GM19099 (cell line): ENCODE results near the gene RD3L.

Experiments
- POLR2A ChIP-seq: IDR thresholded peaks from 3 replicates; pipeline ENCODE4 v1.6.1; 2011; ENCODE audit warnings: low read depth; ENCODE audit not compliant: insufficient read length; ENCODE audit errors: extremely low read depth

RD3L gene

DNA sequence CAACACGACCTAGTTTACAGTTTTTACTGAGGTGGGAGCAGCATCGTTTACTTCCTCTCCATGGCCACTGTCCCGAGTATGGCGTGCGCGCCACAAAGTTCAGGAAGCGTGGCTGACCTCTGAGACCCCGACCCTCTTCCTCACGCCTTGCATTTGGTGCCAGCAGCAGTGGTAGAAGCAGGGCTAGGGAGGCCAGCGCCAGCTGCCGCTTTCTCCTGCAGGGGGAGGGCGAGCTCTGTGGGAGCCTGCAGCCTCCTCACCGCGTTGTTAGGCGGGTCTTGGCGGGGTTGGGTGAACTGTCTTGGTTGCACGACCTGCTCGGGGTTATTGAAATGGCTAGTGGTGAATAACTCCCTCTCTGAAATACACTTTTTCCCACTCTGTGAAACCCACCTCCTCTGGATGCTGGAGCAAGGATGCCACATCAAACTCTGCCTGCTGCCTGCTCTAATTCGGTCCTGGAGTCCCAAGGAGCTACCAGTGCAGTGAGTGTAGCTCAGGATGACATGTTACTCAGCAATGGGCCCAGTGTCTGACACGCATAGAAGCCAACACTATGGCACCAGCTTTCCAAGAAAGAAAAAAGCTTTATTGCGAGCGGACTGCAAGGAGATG is 36.4 kb downstream of the RD3L start:
- TF ChIP-seq POLR2A: no peak

DNA sequence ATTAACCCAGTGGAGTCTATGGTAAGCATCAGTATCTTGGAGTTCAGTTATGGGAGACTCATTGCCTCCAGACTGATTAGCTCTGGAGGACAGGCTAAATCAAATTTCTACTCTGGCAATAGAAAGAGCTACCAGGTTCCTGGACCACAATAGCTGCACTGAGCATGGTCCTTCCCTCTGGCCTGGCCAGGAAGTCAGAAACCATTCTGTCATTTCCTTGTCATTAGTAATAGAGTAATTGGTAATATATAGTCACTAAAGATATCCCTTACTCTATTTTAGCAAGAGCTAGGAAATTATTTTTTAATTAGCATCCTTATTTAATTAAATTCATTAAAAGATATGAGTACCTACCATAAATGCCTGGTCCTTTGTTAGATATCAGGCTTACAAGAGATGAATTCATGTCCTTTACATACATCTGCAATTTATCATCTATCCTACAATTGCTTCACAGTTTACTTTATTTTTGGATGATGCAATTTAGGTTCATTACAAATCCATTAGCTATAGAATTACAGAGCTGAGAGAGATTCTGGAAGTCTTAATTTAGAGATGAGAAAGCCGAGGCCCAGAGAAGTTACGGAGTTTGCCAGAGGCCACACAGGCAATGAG is 37.7 kb downstream of the RD3L start:
- no peak for TF ChIP-seq POLR2A

DNA sequence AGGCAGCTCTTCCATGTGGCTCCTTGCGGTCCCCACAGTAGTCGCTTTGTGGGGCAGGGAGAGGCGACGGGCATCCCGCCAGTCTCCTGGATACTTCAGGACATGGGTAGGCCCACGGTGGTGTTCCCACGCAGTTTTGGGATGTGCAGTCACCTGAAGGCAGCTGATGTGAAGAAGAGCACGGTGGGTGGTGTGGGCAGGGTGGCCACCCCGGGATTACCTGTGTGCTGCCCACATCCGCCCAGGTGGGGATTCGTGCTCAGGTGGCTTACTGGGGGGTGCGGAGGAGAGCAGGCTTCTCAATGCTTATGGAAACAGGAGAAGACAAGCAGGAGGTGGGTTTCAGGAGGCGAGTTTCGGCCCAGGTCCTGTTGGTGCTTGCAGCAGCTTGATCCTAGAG is 42.5 kb downstream of the RD3L start:
- no peak for TF ChIP-seq POLR2A

DNA sequence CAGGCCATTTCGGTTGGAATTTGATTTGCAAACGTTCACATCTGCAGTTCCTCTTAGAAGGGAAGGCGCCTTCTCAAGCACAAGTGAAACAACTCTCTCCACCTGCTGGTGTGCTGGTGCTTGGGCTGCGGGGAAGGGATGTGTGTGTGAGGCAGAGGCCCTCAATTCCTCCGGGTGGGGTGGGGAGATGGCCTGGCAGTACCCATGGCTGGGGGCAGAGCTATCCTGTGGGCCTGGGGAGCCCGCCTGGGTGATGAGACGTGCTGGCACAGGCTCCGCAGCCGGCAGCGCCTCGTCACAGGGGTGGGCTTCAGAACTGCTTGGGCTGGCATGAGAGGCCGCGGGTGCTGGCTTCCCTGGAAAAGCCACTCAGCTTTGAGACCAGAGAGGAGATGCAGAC is 43.0 kb downstream of the RD3L start:
- TF ChIP-seq POLR2A: no peak

DNA sequence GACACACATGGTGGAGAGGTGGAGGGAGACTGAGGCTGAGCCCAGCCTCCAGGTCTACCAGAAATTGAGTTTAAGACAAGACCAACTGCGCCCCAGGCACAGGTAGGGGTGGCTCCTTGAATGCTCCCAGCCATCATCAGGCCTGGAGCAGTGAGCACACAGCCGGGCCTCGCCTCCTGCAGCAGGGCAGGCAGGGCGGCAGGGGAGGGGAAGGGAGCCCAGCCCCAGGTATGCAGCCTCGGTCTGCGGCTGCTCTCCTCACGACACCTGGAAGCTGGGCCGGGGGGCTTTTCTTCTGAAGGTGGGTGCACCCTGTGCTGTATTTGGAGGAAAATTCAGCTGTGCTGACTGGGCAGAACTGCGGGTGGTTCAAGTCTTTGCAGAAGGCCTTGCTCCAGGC is 43.6 kb downstream of the RD3L start:
- TF ChIP-seq POLR2A: no peak

DNA sequence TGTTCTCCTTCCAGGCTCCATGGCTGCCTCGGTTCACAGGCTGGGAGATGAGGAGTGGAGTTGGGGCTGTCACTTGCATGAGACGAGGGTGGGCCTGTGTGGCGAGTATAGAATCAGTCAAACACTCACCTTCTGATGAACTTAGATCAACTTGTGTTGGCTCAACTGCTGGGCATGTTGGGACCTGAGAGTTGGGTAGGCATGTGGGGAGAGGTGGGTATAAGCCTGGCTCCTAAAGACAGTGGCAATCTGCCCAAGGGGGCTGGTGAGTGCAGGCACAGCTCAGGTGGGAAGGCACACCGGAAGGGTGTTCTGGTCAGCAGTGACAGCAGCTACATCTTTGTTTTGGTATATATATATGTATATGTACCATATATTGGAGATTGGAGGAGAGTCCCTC is 44.1 kb downstream of the RD3L start:
- no peak for TF ChIP-seq POLR2A

DNA sequence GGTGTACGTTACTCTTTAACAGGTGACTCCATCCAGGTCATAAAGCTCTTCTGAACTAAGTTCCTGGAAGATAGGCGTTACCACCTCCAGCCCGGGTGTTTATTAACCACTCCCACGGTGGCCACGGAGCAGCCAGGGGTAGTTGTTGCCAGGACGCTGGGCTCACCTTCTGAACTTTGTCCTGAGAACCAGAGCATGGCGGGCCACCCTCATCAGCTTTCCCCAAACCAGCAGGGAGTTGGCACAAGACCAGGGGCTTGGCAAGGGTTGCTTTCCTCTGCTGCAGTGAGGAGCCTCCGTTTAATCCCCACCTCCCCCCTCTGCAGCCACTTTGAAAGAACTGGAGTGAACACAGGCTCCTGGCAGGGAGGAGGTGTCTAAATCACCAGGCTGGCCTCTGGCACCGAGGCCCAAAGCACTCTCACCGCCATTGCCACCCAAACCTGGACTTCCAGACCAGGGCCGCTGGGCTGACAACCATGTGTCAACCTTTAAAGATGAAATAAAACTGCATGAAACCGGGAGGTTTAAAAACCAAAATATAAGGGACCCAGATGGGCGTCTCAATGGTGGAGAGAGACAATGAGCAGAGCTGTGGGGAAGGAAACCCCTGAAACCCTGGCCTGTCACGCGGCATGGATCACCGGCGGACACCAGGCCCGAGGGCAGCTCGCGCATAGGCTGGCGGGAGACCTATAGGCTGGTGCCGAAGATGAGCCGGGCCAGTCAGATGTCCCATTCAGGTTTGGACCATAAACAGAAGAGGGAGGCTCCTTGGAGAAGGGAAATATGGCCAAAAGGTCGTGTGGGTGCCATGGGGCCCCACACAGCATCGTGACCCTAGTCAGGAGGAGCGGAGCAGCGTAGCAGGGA is 45.0 kb downstream of the RD3L start:
- no peak for TF ChIP-seq POLR2A

DNA sequence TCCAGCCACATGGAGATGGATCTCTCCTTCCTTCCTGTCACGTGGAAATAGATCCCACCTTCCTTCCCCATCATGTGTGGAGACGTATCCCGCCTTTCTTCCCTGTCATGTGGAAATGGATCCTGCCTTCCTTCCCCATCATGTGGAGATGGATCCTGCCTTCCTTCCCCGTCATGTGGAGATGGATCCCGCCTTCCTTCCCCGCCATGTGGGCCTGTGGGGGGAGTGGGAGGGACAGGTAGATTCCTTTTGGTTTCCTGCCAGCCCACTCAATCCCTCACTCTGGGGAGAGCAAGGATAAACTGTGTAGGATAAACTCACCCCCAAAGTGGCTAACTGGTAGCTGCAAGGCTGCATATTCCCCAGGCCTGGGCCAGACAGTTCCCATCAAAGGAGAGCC is 45.8 kb downstream of the RD3L start:
- TF ChIP-seq POLR2A: no peak

DNA sequence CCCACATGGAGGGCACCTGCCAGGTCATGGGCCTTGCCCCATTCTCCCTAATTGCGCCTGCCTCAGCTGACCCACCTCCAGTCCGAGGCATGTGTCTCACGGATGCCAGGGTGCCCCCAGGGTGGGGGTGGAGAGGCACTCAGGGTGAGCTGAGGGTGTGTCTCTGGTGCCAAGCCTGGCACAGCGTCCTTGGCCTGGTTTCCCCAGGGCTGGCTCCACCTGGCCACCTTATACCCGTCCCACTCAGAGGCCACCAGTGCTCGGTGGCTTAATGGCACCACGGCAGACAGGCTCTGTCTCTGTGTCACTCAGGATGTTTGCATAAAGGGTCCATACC is 47.6 kb downstream of the RD3L start:
- TF ChIP-seq POLR2A: no peak

DNA sequence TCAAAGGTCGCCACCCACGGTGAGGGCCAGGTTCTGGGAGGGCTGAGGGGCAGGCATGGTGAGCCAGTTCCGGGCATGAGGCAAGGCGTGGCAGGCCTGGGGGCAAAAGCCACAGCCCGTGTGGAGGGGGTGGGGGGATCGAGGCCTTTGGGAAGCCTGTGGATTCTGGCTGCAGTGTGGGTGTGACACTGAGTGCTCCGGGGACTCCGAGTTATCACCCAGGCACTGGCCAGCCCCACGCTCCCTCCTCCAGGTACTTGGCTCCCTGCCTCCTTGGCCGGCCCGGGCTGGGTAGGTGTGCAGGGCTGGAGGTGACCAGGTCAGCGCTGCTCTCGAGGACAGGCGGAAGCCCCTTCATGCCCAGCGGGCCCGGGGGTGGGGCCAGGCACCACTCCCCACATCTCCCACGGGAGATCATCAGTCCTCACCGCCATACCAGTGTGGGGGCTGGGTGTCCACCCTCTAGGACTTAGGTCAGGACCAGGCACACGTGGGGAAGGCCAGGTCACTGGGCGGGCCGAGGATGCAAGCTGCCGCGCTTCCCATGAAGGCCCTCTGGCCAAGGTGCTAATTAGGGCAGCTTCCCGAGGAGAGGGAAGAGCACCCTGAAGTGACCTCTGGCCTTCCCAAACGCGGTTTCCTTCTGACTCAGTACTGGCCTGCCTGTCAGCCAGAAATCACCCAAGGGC is 48.2 kb downstream of the RD3L start:
- no peak for TF ChIP-seq POLR2A

DNA sequence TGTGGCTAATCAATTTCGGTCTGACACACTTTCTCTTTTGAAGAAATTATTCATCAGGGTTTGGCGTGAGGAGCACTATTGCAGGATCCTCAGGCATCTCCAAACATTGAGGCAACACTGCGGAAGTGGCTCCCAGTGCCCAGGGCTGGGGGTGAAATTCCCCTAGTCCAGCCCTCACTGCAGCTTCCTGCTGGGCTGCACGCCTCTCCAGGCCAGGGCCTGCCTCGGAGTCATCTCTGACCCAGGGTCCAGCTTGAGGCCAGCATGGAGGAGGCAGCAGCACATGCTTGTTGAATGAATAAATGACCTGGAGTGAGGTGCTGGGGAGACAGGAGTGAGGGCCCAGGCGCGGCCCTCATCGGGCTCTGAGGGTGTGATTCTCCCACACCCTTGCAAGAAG is 50.1 kb downstream of the RD3L start:
- TF ChIP-seq POLR2A: no peak

DNA sequence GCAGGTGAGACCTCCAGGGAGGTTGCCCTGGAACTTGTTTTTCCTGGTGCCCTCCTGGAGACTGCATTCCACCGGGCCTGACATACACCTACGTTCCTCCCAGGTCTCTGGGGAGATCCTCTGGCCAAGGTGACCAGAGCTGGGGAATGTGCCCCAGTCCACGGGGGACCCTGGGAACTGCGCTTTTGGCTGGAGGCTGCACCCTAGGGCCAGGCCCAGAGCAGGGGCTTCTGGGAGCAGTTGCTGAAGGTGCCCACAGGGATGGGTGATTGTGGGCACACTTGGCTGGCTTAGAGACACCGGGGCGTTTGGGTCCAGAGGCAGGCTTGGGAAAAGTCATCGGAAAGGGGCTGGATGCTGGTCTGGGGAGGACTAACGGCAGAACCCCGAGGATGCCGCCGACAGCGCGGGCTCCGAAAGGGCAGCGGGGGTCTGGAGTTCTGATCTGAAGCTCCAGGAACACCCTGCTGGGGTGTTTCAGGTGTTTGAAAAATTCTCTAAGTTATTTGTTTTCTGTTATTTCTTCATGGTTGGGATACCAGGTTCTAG is 50.6 kb downstream of the RD3L start:
- TF ChIP-seq POLR2A: no peak

DNA sequence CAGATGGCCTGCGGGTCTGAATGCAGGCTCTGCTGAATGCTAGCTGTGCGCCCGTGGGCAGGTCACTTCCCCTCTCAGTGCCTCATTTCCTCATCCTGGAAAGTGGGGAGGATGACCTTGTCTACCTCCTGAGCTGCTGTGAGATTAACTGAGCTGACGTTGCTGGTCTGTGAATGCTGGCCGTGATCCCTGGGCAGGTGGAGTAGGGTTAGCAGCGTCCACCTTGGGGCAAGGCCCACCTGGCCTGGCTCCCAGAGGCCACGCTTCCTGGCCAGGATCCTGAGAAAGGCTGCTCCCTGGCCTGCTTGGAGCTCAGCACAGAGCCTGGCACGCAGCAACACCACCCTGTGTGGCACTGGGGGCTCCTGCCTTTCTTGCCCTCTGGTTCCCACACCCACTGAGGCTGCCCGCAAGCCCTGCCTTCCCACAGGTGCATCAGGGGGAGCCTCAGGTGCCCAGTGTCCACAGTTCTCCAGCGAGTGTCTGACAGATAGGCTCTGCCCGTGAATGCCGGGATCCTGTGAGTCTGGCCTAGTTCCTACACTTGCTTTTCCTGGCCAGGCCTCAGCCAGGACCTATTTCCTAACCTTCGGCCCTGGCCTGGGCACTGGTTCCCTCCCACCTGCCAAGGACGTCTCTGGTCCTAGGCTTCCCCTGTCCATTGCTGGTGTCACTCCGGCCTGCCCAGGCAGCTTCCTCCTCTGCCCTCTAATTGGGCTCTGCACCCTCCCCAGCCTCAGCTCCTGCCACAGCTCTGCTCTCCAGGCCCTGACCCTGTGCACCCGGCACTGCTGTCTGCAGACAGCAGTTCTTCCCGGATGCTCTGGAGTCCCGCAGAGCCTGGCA is 51.3 kb downstream of the RD3L start:
- no peak for TF ChIP-seq POLR2A
